AG10803 (cell line): Measurements from ENCODE around the gene WDR17.

Source experiments
- DNase-seq: peaks from one replicate; pipeline ENCODE4 v3.0.0; 2010; ENCODE audit warnings: low read depth
- H3K4me3 ChIP-seq: 2 replicates; pipeline ENCODE4 v1.5.1; 2011; ENCODE audit warnings: mild to moderate bottlenecking, low read length, control low read depth
- CTCF ChIP-seq: conservative IDR thresholded peaks from 2 replicates; pipeline ENCODE4 v1.5.1; 2011; ENCODE audit warnings: mild to moderate bottlenecking, low read length, control low read depth, inconsistent platforms

Gene WDR17

DNA sequence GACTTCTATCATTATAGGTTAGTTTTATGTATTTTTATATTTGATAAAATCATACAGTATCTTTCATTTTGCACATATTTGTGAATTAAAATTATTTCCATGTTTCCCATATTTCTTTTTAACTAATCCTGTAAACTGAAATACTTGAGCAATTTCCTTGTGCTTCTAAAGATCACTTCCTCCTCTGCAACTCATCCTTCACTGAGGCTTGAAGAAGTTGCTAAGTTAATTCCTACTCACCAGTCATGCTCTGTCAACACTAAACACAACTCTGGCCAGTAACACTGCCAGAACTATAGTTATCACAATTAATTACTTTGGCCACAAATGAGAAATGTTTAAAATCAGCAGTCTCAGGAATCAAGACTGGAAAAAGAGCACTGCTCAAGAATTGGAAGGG, 123.0 kb downstream of the WDR17 start:
- no peak for TF ChIP-seq CTCF
- no peak overlapping the region for H3K4me3 ChIP-seq
- peak; percentile 13 for DNase-seq

DNA sequence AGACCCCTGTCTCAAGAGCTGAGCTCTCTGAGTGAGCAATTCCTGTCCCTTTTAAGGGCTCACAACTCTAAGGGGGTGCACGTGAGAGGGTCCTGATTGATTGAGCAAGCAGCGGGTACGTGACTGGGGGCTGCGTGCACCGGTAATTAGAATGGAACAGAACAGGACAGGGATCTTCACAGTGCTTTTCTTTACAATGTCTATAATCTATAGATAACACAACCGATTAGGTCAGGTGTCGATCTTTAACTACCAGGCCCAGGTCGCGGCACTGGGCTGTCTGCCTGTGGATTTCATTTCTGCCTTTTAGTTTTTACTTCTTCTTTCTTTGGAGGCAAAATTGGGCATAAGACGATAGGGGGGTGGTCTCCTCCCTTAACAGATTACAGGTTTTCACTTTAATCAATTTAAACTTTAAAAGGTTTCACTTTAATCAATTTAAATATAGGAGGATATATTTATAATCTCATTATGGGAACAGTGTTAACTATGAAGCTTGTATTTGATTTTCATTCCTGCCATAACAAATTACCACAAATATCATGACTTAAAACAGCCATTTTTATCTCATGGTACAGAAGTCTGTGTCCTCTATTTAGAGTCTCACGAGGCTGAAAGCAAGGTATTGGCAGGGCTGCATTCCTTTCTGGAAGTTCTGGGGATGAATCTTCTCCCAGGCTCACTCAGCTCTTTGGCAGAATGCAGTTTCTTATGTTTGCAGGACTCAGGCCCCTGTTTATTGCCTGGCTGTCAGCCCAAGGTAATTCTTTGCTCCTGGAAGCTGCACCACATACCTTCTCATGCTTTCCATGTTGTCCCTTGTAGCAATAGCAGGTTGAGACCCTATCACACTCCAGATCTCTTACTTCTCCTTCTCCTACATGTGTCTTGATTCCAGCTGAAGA, 124.5 kb downstream of the WDR17 start:
- TF ChIP-seq CTCF = no peak
- no peak overlapping the region for H3K4me3 ChIP-seq
- peak; percentile 63 for DNase-seq

DNA sequence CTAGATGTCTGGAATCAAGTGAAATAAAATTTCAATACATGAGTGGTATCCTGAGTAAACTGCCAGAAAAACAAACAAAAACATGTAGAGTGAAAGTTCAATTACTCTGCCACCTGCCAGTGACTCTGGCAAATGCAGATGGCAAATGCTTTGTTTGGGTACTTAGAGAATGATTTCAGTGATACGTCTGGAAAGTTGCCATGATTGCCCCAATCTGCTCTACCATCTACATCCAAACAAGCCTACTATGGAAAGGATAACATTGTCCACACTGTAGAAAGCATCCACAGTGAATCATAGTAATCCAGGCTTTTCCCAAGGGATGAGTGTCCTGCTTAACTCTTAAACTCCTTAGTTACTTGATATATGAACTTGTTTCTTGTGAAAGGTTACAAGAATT, 126.3 kb downstream of the WDR17 start:
- peak; percentile 43 for DNase-seq
- peak; percentile 14; the same call in 1 of the 2 replicates for TF ChIP-seq CTCF
- H3K4me3 ChIP-seq = no peak overlapping the region

DNA sequence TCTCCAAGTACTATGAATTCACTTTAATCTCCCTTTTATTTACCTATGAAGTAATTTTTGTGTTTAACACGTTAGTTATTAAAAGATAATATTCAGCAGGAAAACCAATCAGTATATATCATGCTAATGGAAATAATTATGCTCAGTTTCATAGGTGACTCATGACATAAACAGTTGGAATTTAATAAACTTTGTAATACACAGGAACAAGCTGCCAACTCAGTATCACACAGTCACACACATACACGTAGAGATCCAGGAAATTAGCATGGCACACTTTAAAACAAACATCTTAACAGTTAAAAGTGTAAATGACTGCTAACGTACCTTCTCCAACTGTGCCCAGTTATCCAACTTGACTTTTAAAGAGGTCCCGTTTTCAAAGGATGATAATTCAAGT, 127.5 kb downstream of the WDR17 start:
- H3K4me3 ChIP-seq = no peak overlapping the region
- no peak for TF ChIP-seq CTCF
- peak; percentile 65 for DNase-seq

DNA sequence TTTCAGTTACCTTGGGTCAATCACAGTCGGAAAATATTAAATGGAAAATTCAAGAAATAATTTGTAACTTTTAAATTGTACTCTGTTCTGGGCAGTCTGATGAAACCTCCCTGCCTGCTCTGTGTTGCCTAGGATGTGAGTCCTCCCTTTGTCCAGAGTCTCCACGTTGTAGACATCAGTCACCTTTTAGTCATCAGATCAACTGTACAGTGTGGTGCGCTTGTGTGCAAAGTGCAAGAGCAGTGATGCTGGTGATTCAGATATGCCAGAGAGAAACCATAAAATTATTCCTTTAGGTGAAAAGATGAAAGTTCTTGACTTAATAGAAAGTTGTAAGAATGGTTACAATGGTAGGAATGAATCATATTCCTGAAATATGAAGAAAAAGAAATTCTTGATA, 128.3 kb downstream of the WDR17 start:
- TF ChIP-seq CTCF = no peak
- DNase-seq = peak; percentile 79
- no peak overlapping the region for H3K4me3 ChIP-seq

DNA sequence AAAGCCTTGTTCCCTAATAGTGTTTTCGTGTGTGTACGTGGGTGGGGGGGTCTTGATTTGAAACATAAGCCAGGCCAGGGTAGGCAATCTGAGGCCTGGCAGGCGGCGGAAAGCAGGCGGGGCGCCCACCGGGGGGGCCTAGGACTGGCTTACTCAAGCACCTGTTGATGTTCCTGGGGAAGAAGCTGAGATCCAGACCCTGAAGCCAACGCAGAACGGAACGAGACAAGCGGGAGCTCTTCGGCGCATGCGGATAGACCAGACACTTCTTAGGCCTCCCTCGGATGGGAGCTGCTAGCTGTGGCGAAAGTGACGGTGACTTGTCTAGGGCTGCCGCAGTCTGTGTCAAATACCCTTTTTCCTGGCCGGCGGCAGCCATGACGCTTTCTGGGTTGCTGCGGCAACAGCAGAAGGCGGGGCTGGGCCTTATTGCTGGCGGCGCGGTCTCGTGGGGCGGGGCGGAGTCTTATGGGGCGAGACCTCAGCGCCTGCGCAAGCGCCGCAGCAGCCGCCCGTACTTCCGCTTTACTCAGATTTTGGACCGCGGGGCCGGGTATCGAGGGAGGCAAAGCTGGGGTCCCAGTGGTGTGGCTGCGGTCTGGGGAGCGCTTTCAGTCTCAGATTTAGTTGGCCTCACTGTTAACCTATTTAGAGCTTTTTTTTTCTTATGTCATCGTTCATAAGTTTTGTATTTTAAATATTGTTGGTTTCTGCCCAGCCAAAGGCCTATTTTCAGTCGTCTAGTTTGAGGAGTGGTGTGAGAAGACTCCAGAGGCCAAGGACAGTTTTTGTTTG, 129.7 kb downstream of the WDR17 start, which contains the start of gene SPATA4:
Gene SPATA4, minus strand, starts transcription at position 402 of the 795 bp plus-strand sequence. Its CDS starts 23 bp downstream, at position 379.
- H3K4me3 ChIP-seq = peak within 1 kb of the TSS; percentile 88
- no peak for TF ChIP-seq CTCF
- DNase-seq = peak; percentile 93
